ENCODE measurements around the gene ATP7B. TPM values are rescaled to one million over a fixed set of nuclear protein-coding genes. Genes with fewer than 3 reads are reported as not detected.

Gene ATP7B
- total RNA-seq, 2 experiments from 2014 or later, result 0.85 to 1.2 TPM

DNA sequence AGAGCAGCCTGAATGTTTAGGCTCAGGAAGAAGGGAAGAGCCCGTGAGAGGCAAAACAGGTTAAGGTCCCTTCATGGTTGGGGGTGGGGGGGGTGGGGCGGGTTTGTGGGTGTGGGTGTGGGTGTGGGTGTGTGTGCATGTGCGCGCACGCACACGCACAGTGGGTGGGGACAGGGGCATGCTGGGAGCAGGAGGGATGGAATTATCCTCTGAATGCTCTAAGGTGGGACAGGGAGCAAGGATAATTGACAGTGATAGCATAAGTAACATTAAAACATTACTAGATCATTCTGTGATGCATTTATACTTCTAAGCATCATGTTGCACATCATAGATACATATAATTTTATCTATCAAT is 84.7 kb downstream of the ATP7B start:
- ATAC-seq (ENCODE audit: poor library complexity) (no peak), DNase-seq (no peak)
- intact Hi-C loops (cut with DNase I, micrococcal nuclease), result no loop called here
- Histone ChIP-seq H3K36me3 (ENCODE audit: insufficient read depth, low read length) (no peaks in the 10 kb centered on the region), H3K4me1 (ENCODE audit: insufficient read depth, low read length) (peaks cover 24% of the 10 kb centered on the region), H3K4me3 (ENCODE audit: low read length) (no peak overlapping the region), H3K27me3 (ENCODE audit: control insufficient read depth in 1 of 2, insufficient read depth in 2 of 2, low read length in 2 of 2) (no peaks in the 10 kb centered on the region), H3K27ac (ENCODE audit: low read depth in 1 of 2, low read length in 2 of 2) (no peak overlapping the region), H3K9me3 (ENCODE audit: control insufficient read depth in 1 of 2, insufficient read depth in 1 of 2, low read length in 2 of 2) (no peaks in the 10 kb centered on the region)
- Mint-ChIP-seq H3K36me3 (ENCODE audit: low read depth) (no peaks in the 10 kb centered on the region), H3K9me3 (no peaks in the 10 kb centered on the region), H3K27ac (no peak overlapping the region), H3K4me3 (no peak overlapping the region), H3K27me3 (no peaks in the 10 kb centered on the region), H3K4me1 (ENCODE audit: low read depth) (peaks cover 16% of the 10 kb centered on the region)
- CTCF ChIA-PET, result no interaction called here
- POLR2A ChIA-PET, result no interaction called here
- TF ChIP-seq, protein P1, sequence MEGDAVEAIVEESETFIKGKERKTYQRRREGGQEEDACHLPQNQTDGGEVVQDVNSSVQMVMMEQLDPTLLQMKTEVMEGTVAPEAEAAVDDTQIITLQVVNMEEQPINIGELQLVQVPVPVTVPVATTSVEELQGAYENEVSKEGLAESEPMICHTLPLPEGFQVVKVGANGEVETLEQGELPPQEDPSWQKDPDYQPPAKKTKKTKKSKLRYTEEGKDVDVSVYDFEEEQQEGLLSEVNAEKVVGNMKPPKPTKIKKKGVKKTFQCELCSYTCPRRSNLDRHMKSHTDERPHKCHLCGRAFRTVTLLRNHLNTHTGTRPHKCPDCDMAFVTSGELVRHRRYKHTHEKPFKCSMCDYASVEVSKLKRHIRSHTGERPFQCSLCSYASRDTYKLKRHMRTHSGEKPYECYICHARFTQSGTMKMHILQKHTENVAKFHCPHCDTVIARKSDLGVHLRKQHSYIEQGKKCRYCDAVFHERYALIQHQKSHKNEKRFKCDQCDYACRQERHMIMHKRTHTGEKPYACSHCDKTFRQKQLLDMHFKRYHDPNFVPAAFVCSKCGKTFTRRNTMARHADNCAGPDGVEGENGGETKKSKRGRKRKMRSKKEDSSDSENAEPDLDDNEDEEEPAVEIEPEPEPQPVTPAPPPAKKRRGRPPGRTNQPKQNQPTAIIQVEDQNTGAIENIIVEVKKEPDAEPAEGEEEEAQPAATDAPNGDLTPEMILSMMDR (IDR thresholded peaks at IDR 0.05), result no peak

DNA sequence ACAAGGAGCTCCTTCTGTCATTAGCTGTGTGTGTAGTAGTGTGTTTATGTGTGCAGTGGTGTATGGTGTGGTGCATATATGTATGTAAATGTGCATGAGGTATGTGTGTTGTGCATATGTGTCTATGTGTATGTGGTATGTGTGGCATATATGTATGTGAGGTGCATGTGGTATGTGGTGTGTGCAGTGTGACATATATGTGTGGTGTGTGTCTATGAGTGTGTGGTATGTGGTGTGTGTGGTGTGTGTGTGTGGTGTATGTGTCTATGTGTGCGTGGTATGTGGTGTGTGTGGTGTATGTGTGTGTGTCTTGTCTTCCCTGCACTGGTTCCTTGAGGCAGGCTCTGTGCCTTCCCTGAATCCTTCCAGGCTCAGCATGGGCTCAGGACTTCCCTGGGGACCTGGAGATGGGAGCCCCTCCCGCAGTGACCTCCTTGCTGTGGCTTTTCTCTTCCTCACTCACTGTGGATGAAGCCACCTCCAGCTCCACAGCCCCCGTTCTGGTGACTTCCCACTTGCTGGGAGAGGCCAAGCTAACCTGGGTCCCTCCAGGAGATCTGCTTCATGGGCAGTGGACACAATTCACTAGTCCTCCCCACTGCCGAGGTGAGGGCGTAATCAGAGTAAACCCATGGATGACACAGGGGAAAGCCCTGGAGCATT is 85.3 kb downstream of the ATP7B start:
- Histone ChIP-seq H3K4me3 (ENCODE audit: low read length) (no peak overlapping the region), H3K4me1 (ENCODE audit: insufficient read depth, low read length) (peaks cover 27% of the 10 kb centered on the region), H3K9me3 (ENCODE audit: control insufficient read depth in 1 of 2, insufficient read depth in 1 of 2, low read length in 2 of 2) (no peaks in the 10 kb centered on the region), H3K27me3 (ENCODE audit: control insufficient read depth in 1 of 2, insufficient read depth in 2 of 2, low read length in 2 of 2) (no peaks in the 10 kb centered on the region), H3K27ac (ENCODE audit: low read depth in 1 of 2, low read length in 2 of 2) (no peak overlapping the region), H3K36me3 (ENCODE audit: insufficient read depth, low read length) (no peaks in the 10 kb centered on the region)
- intact Hi-C loops (cut with DNase I, micrococcal nuclease), result no loop called here
- no peaks in the 10 kb centered on the region for H3K9me3 Mint-ChIP-seq
- no peak overlapping the region for H3K27ac Mint-ChIP-seq
- H3K36me3 Mint-ChIP-seq (ENCODE audit: low read depth), result no peaks in the 10 kb centered on the region
- no peak overlapping the region for H3K4me3 Mint-ChIP-seq
- ATAC-seq (ENCODE audit: poor library complexity), result no peak
- no peak for DNase-seq
- H3K4me1 Mint-ChIP-seq (ENCODE audit: low read depth), result peaks cover 16% of the 10 kb centered on the region
- CTCF ChIA-PET, result no interaction called here
- TF ChIP-seq, protein P1 (IDR thresholded peaks at IDR 0.05), result no peak
- POLR2A ChIA-PET, result interaction anchor here (0.5 kb wide), 1 partner anchor 408 kb away, joined by 3 read pairs; no protein-coding TSS in a partner anchor
- no peaks in the 10 kb centered on the region for H3K27me3 Mint-ChIP-seq

DNA sequence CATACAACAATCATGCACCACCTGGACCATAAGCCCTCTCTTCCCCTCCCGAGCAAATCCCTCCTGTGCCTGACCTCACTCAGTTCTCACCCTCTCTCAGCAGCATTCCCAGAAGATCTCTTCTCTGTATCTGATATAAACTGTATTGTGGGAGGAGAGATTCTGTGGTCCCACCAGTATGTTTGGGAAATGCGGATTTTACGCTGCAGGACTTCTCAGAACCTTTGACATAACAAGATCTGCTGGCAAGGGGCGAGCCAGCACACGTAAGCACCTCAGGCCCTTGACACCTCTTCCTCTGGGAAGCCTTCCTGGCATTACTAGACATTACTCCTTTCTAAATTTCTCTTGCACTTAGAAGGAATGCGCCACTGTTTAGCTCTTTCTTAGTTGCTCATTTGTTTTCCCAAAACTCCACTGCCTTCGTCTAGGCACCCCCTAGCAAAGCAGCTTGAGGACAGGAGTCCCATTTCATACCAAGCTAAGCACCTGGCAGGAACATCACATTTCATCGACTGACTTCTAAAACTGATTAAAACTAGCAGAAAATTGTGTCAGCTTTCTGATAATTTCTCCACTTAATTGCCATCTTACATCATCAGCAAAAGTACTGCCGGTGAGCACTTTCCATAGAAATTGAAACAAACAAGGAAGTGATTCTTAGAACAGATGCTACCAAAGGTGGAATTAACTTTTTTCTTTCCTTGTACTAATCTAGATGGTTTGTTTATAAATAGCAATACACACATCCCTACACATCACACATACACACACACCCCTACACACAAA is 86.3 kb downstream of the ATP7B start:
- DNase-seq, result no peak
- H3K27ac ChIP-seq (ENCODE audit: low read depth in 1 of 2, low read length in 2 of 2), result no peak overlapping the region
- H3K27me3 ChIP-seq (ENCODE audit: control insufficient read depth in 1 of 2, insufficient read depth in 2 of 2, low read length in 2 of 2), result no peaks in the 10 kb centered on the region
- H3K36me3 Mint-ChIP-seq (ENCODE audit: low read depth), result no peaks in the 10 kb centered on the region
- H3K27me3 Mint-ChIP-seq, result no peaks in the 10 kb centered on the region
- POLR2A ChIA-PET, result interaction anchor here (0.5 kb wide), 1 partner anchor 407 kb away, joined by 3 read pairs; no protein-coding TSS in a partner anchor
- no peak overlapping the region for H3K4me3 Mint-ChIP-seq
- H3K4me1 Mint-ChIP-seq (ENCODE audit: low read depth), result peaks cover 16% of the 10 kb centered on the region
- H3K36me3 ChIP-seq (ENCODE audit: insufficient read depth, low read length), result no peaks in the 10 kb centered on the region
- no peaks in the 10 kb centered on the region for H3K9me3 Mint-ChIP-seq
- TF ChIP-seq, protein P1 (IDR thresholded peaks at IDR 0.05), result no peak
- intact Hi-C loops (cut with DNase I, micrococcal nuclease), result no loop called here
- no peak overlapping the region for H3K4me3 ChIP-seq (ENCODE audit: low read length)
- no peaks in the 10 kb centered on the region for H3K9me3 ChIP-seq (ENCODE audit: control insufficient read depth in 1 of 2, insufficient read depth in 1 of 2, low read length in 2 of 2)
- CTCF ChIA-PET, result no interaction called here
- H3K4me1 ChIP-seq (ENCODE audit: insufficient read depth, low read length), result peaks cover 27% of the 10 kb centered on the region
- no peak overlapping the region for H3K27ac Mint-ChIP-seq
- ATAC-seq (ENCODE audit: poor library complexity), result no peak

Data from CD4-positive, alpha-beta T cell (primary cell).